ENCODE results near the gene PEDS1. TPM values are rescaled to one million over a fixed set of nuclear protein-coding genes. Genes with fewer than 3 reads are reported as not detected.

Gene PEDS1
- total RNA-seq = 10 to 100 TPM; 27.2 to 29.0 TPM

DNA sequence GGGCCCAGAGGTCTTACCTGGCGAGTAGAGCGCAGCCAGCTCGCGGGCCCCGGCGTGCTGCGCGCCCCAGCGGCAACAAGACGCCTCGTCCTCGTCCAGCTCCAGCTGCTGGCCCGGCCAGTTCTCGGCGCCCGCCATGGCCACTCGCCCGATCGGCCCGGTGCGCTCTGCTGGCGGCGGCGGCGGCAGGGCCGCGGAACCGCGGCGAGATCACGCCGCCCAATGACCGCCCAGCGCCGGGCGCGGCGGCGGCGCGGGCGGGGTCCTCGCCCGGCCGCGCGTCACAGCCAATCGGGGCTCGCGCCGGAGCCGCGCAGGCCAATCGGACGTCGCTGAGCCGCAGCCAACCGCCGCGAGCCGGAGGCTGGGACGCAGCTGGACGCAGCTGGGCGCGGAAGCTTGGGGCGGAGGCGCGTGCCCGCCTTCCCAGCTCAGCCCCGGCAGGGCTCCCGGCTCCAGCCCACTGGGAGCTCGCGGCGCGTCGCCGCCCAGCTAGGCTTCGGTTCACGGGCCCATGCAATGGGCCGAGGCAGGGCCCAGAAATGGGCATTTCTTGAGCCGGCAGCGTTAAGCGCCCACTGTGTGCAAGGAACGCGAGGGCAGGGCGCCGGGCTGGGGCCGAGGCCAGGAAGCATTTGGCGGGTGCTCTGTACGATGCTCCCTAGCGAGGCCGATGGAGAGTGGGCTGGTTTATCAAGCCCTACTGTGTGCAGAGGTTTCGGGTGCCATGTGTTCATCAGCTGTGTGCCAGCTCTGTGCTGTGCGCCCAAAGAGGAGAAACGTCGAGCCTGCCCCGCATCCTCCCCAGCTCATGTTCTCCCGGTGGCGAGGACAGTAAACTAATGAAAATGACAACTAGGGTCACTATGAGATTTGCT, at the start of gene PEDS1:
PEDS1 (minus strand) TSS at position 224 of the 878 bp plus-strand sequence; CDS start at position 138, 86 bp downstream.

DNA sequence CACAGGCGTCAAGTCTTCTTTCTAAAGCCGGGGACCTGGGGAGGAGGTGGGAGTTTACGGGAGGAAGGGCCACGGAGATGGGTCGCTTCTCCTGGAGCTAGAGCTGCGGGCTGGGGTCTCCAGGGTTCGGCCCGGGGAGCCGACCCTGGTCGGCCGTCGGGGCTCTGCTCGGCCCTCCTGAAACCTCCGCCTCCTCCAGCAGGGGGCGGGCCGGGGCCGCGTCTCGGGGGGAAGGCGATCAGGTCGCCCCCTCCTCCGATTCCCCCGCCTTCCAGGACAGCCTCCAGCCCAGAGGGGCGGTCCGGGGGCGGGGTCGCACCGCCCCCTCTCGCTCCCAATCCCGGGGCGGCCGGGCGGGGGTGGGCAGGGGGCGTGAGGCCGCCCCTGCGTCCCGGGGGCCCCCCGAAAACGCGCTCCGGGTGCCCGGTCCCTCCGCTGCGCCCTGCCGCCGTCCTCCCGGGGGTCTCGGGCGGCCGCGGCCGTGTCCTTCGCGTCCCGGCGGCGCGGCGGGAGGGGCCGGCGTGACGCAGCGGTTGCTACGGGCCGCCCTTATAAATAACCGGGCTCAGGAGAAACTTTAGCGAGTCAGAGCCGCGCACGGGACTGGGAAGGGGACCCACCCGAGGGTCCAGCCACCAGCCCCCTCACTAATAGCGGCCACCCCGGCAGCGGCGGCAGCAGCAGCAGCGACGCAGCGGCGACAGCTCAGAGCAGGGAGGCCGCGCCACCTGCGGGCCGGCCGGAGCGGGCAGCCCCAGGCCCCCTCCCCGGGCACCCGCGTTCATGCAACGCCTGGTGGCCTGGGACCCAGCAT, 36.9 kb upstream of the PEDS1 start, which contains the start of gene CEBPB:
CEBPB (plus strand) TSS at position 580 of the 814 bp plus-strand sequence; CDS start at position 784, 204 bp downstream.

DNA sequence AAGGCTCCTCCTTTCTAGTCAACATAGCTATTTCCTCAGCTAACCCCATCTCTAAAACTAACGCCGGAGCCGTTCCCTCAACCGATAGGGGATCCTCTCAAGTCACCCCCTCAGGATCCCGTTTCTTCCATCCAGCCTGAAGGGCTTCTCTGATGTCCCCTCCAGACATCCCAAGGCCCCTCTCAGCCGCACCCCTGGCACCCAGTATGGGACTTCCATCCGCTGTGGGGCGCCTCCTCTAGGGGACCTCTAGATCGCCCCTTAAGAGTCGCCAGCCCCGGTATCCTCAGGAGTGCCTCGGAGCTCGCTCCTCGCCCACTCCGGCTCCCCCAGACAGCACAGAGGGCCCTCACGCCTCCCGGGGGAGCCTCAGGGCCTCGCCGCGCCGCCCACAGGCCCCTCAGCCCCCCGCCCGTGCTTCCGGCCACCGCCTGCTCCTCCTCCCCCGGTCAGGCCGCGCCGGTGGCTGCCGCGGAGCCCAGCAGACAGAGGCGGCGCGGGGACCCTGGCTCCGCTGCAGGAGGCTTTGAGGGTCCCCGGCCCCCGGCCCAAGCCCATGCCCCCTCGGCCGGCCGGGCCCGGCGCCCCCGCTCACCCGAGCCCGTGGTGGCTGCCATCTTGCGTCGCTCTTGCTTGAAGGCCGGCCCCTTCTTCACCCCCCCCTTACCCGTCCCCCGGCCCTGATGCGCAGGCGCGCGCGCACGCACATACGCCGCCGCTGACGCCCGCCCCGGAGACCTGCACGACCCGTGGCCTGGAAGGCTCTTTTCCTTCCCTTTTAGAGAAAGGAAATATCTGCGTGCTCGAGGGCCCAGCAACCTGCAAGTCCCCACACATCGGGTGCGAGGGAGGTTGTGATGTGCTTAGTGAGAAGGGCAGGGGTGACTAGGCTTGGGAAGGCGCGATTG, 40.8 kb downstream of the PEDS1 start, which contains the start of gene UBE2V1:
UBE2V1 (minus strand) TSS at position 639 of the 908 bp plus-strand sequence; CDS start at position 617, 22 bp downstream.

Other genes starting within 250 kb of the PEDS1 start
- 1 to 10 TPM; 5.0 to 5.5 TPM for gene SPATA2, start 238.2 kb downstream of the PEDS1 start, total RNA-seq
- 100 to 1,000 TPM; 137 to 175 TPM for gene RNF114, start 217.3 kb downstream of the PEDS1 start, total RNA-seq
- under 1 TPM in 1 of 2 donors, not detected in 1; 0.33 TPM for gene SNAI1, start 170.7 kb downstream of the PEDS1 start, total RNA-seq
- 10 to 100 TPM; 63.0 to 88.6 TPM for gene UBE2V1, start 40.6 kb downstream of the PEDS1 start, total RNA-seq
- gene CEBPB, start 37.1 kb upstream of the PEDS1 start, total RNA-seq = 10 to 100 TPM; 41.3 to 51.3 TPM